GM12878 (cell line): Measurements from ENCODE around the gene GLRX5. TPM values are rescaled to one million over a fixed set of nuclear protein-coding genes. Genes with fewer than 3 reads are reported as not detected.

ENCODE experiments used
- ATAC-seq: fragments of 200-7000 bp; cut with Tn5 transposase; 3 replicates; pipeline ENCODE4 v1.9.1; 2020; ENCODE audit warnings: mild to moderate bottlenecking, moderate library complexity
- BruUV-seq: library from RNA; stranded (reverse); fragments of 400-500 nt; replicated peaks from 2 replicates; lab custom pipeline; 2021; lab: Mats Ljungman, UMichigan
- CTCF ChIA-PET: fragments of 300-600 bp; sonication (Branson Sonifier 250); formaldehyde crosslinking; extraction: SDS; loops from one replicate; lab custom pipeline; 2021; ENCODE audit warnings: inconsistent platforms; lab: Yijun Ruan, JAX
- POLR2A ChIA-PET: fragments of 350-600 bp; formaldehyde crosslinking; extraction: SDS; loops from one replicate; lab custom pipeline; 2021; ENCODE audit warnings: inconsistent platforms; lab: Charles Lee
- RAD21 ChIA-PET: fragments of 300-600 bp; sonication (Branson Sonifier 250); formaldehyde crosslinking; loops from one replicate; lab custom pipeline; 2023; ENCODE audit warnings: antibody characterized with exemption; ENCODE audit not compliant: unreplicated experiment; lab: Charles Lee
- SMC1A ChIA-PET: fragments of 300-600 bp; sonication (Branson Sonifier 250); formaldehyde crosslinking; loops from one replicate; lab custom pipeline; 2023; ENCODE audit not compliant: unreplicated experiment, uncharacterized antibody; lab: Charles Lee
- DNase-seq: peaks from one replicate; pipeline ENCODE4 v3.0.0-alpha.2; 2011; ENCODE audit warnings: low read depth, low spot score
- FAIRE-seq: peaks from 3 replicates; lab custom pipeline; 2011; peaks lifted over from hg19 to GRCh38; lab: Jason Lieb, UNC
- H2AFZ ChIP-seq: 2 replicates; pipeline ENCODE4 v1.6.0; 2011; ENCODE audit warnings: low read depth, low read length, control low read depth; ENCODE audit not compliant: control insufficient read depth
- H3K27ac ChIP-seq: 2 replicates; pipeline ENCODE4 v1.5.1; 2011; ENCODE audit warnings: control low read depth; ENCODE audit not compliant: control insufficient read depth, insufficient read depth
- H3K27me3 ChIP-seq, 2 experiments: replicated peaks in 1 of 2; 2 replicates each; pipeline versions ENCODE4 v1.6.0 to v1.6.1; 2011; ENCODE audit warnings: low read length in 1 of 2; ENCODE audit not compliant: control insufficient read depth in 2 of 2, insufficient read depth in 2 of 2
- H3K36me3 ChIP-seq, 2 experiments: 2 replicates each; pipeline ENCODE4 v1.5.1; 2011; ENCODE audit warnings: low read length in 1 of 2; ENCODE audit not compliant: control insufficient read depth in 2 of 2, insufficient read depth in 2 of 2
- H3K4me1 ChIP-seq: 2 replicates; pipeline ENCODE4 v1.6.1; 2011; ENCODE audit warnings: mild to moderate bottlenecking, low read length, moderate library complexity, mixed read lengths; ENCODE audit not compliant: control insufficient read depth, insufficient read depth
- H3K4me2 ChIP-seq: 2 replicates; pipeline ENCODE4 v1.6.0; 2011; ENCODE audit warnings: control low read depth; ENCODE audit not compliant: control insufficient read depth, insufficient read depth
- H3K4me3 ChIP-seq: fragments of 200-600 bp; sonication (generic); 2 replicates; pipeline ENCODE4 v1.5.1; 2016
- H3K79me2 ChIP-seq: 2 replicates; pipeline ENCODE4 v1.6.0; 2011; ENCODE audit warnings: low read length; ENCODE audit not compliant: control insufficient read depth, insufficient read depth
- H3K9ac ChIP-seq: 2 replicates; pipeline ENCODE4 v1.8.0; 2011; ENCODE audit warnings: low read length, control low read depth, mixed read lengths; ENCODE audit not compliant: control insufficient read depth, insufficient read depth
- H3K9me3 ChIP-seq: replicated peaks from 3 replicates; pipeline ENCODE4 v1.5.1; 2011; ENCODE audit warnings: mild to moderate bottlenecking, low read length; ENCODE audit not compliant: control insufficient read depth, insufficient read depth
- H4K20me1 ChIP-seq: 2 replicates; pipeline ENCODE4 v1.6.0; 2011; ENCODE audit not compliant: control insufficient read depth, insufficient read depth
- BCL3 ChIP-seq: IDR thresholded peaks from 2 replicates; pipeline ENCODE4 v1.6.1; 2011; ENCODE audit warnings: borderline replicate concordance, low read depth, mild to moderate bottlenecking, moderate library complexity, low read length; ENCODE audit not compliant: insufficient read depth, poor library complexity, severe bottlenecking
- BMI1 ChIP-seq: fragments of 450-650 bp; IDR thresholded peaks from 2 replicates; pipeline ENCODE4 v1.6.1; 2016; ENCODE audit warnings: mild to moderate bottlenecking, moderate library complexity, borderline replicate concordance
- ESRRA ChIP-seq: IDR thresholded peaks from 2 replicates; pipeline ENCODE4 v1.6.1; 2012; ENCODE audit warnings: mild to moderate bottlenecking, low read length, improper control_type of control experiment
- MTA3 ChIP-seq: IDR thresholded peaks from 2 replicates; pipeline ENCODE4 v1.6.1; 2012; ENCODE audit warnings: low read length, inconsistent platforms, borderline replicate concordance
- MXI1 ChIP-seq: fragments of 150-350 bp; IDR thresholded peaks from 2 replicates; pipeline ENCODE4 v1.6.1; 2011; ENCODE audit warnings: low read depth, mild to moderate bottlenecking, inconsistent platforms, low read length, improper control_type of control experiment
- NFYB ChIP-seq: IDR thresholded peaks from 2 replicates; pipeline ENCODE4 v1.6.1; 2011; ENCODE audit warnings: low read depth, mild to moderate bottlenecking, low read length, improper control_type of control experiment, moderate library complexity; ENCODE audit not compliant: insufficient read depth
- POLR2A ChIP-seq: IDR thresholded peaks from 2 replicates; pipeline ENCODE4 v1.6.1; 2011; ENCODE audit warnings: low read depth, mild to moderate bottlenecking, low read length
- SMAD5 ChIP-seq: IDR thresholded peaks from 2 replicates; pipeline ENCODE4 v1.6.1; 2016; ENCODE audit warnings: antibody characterized with exemption, low read depth
- ZBTB33 ChIP-seq: fragments of 450-650 bp; IDR thresholded peaks from 2 replicates; pipeline ENCODE4 v1.6.1; 2017; ENCODE audit warnings: mild to moderate bottlenecking
- ZNF592 ChIP-seq: fragments of 450-650 bp; IDR thresholded peaks from 2 replicates; pipeline ENCODE4 v1.6.1; 2017; ENCODE audit warnings: mild to moderate bottlenecking, moderate library complexity
- WGBS: methylation state at CpG from one replicate; pipeline ENCODE4 v1.1.6; 2016; ENCODE audit warnings: low lambda C conversion rate; ENCODE audit not compliant: insufficient replicate concordance, insufficient coverage; ENCODE audit errors: missing lambda C conversion rate; 5-methylcytosine and 5-hydroxymethylcytosine counted together
- in situ Hi-C: fragments of 300-500 bp; cut with MboI; formaldehyde crosslinking; loops from 9 replicates; pipeline ENCODE4 v1.14.3; 2018; ENCODE audit warnings: mixed read lengths
- intact Hi-C: fragments of 100-400 bp; cut with micrococcal nuclease; formaldehyde crosslinking; loops from one replicate; pipeline ENCODE4 v1.14.2; 2022; ENCODE audit not compliant: unreplicated experiment
- polyA plus RNA-seq, 11 experiments: library from polyadenylated mRNA; depleted of rRNA in 4 of 11; unstranded in 6 of 11; stranded (reverse) in 5 of 11; fragments of >200 nt; fragmentation: Nextera tagmentation in 4 of 11; fragmentation: Illumina TruSeq in 1 of 11; extraction: Ambion mirVana in 4 of 11; extraction: Trizol in 1 of 11; gene quantifications; 1 replicate in 1 of 11; 2 replicates in 10 of 11; pipeline versions ENCODE4 v1.2.1 to v1.2.3, GENCODE V29; 2011 to 2016; ENCODE audit warnings: inconsistent platforms in 2 of 11, missing spikeins in 2 of 11, low read depth in 1 of 11
- total RNA-seq, 4 experiments: library from RNA; depleted of rRNA in 3 of 4; stranded (reverse); fragments of >200 nt in 3 of 4; fragmentation: Illumina TruSeq in 1 of 4; extraction: Trizol in 1 of 4; gene quantifications; 2 replicates each; pipeline versions ENCODE4 v1.2.1 to v1.2.3, GENCODE V29; 2013 to 2021

The GLRX5 gene
- total and polyA plus RNA-seq, 10 of the 15 experiments (the other 5 are each of a cell fraction or from before 2014, with no cell fraction given): 12.8 to 139 (median 55.4) TPM

- TF ChIP-seq BCL3: no peak
Observed at GRCh38 chr14:95531969-95532368, 2.9 kb upstream of the GLRX5 start (continued).

- RAD21 ChIA-PET: interaction anchor here (0.7 to 2.3 kb wide), 5 partner anchors 11 to 106 kb away, joined by 3 to 10 read pairs (median 4); no protein-coding TSS in a partner anchor
- under 1% methylated on average over 10 of the region's 10 CpGs for WGBS
- DNase-seq (no peak), FAIRE-seq (no peak), ATAC-seq (peak; percentile 2)
- Histone ChIP-seq H3K9ac (peak overlapping the region; percentile 91), H3K9me3 (no peaks in the 10 kb centered on the region), H3K79me2 (peaks cover 72% of the 10 kb centered on the region), H3K4me2 (peak overlapping the region; percentile 93), H3K27ac (peak overlapping the region; percentile 87), H3K27me3 (no peaks in the 10 kb centered on the region), H4K20me1 (0 out of 2 replicates have a peak, but pooled peaks cover 2% of the 10 kb centered on the region), H3K4me1 (peaks cover 8% of the 10 kb centered on the region; the same call in 1 of the 2 replicates), H2AFZ (peak overlapping the region; percentile 20; the same call in 1 of the 2 replicates), H3K36me3 (no peaks in the 10 kb centered on the region; a peak in 1 of 4 replicates), H3K4me3 (peak overlapping the region; percentile 93)
- POLR2A ChIA-PET: interaction anchor here (0.6 to 1.9 kb wide), 5 partner anchors 15 to 1544 kb away, joined by 3 to 8 read pairs (median 4); partner anchors contain the start of gene SYNE3
- intact Hi-C loops (loop anchor here (5.0 to 10.0 kb wide), 2 partner anchors 36 to 379 kb away; partner anchors contain the start of gene DICER1), in situ Hi-C loops (loop anchor here (5.0 kb wide), 1 partner anchor 91 kb away; no protein-coding TSS in a partner anchor)
- SMC1A ChIA-PET: interaction anchor here (0.8 to 4.0 kb wide), 7 partner anchors 13 to 91 kb away, joined by 3 to 25 read pairs (median 4); partner anchors contain the start of gene SYNE3
- CTCF ChIA-PET: interaction anchor here (0.6 to 12.1 kb wide), 7 partner anchors 10 to 111 kb away, joined by 3 to 118 read pairs (median 7); no protein-coding TSS in a partner anchor
- BruUV-seq: no TSS peak
- TF ChIP-seq NFYB (0 out of 2 replicates have a peak, but pooled peaks have one; percentile 31), SMAD5 (0 out of 2 replicates have a peak, but pooled peaks have one; percentile 15), BMI1 (peak; percentile 33; the same call in 1 of the 2 replicates), ESRRA (no peak), ZNF592 (no peak), MTA3 (0 out of 2 replicates have a peak, but pooled peaks have one; percentile 39), ZBTB33 (no peak), MXI1 (0 out of 2 replicates have a peak, but pooled peaks have one; percentile 24), POLR2A (0 out of 2 replicates have a peak, but pooled peaks have one; percentile 27)
Observed at GRCh38 chr14:95533391-95533821, 1.4 kb upstream of the GLRX5 start.
